GM18519 (cell line): ENCODE data around the gene HSF4.

Source experiments
- ATAC-seq: cut with Tn5 transposase; IDR thresholded peaks from one replicate; pipeline ENCODE4 v1.9.1; 2021; ENCODE audit warnings: mild to moderate bottlenecking, moderate library complexity; ENCODE audit not compliant: unreplicated experiment, low FRiP score

Gene HSF4

GRCh38 chr16:67149276-67150046 is 15.1 kb upstream of the HSF4 start:
- no peak for ATAC-seq

- no peak for ATAC-seq
Observed at GRCh38 chr16:67150047-67150832, 14.3 kb upstream of the HSF4 start.

GRCh38 chr16:67150833-67151396 is 13.6 kb upstream of the HSF4 start, which contains the start of gene B3GNT9:
B3GNT9 (minus strand) TSS chr16:67150998; CDS start chr16:67150485, 513 bp downstream.
- ATAC-seq = no peak

- no peak for ATAC-seq
Observed at GRCh38 chr16:67151431-67152097, 13.0 kb upstream of the HSF4 start.

GRCh38 chr16:67154578-67155294 is 9.8 kb upstream of the HSF4 start:
- no peak for ATAC-seq

GRCh38 chr16:67155295-67156142 is 9.0 kb upstream of the HSF4 start:
- no peak for ATAC-seq

GRCh38 chr16:67156143-67156844 is 8.3 kb upstream of the HSF4 start:
- no peak for ATAC-seq

GRCh38 chr16:67157106-67157748 is 7.3 kb upstream of the HSF4 start:
- ATAC-seq = no peak

GRCh38 chr16:67157892-67158635 is 6.5 kb upstream of the HSF4 start:
- no peak for ATAC-seq

GRCh38 chr16:67158637-67159600 is 5.6 kb upstream of the HSF4 start:
- no peak for ATAC-seq

GRCh38 chr16:67161595-67162058 is 2.9 kb upstream of the HSF4 start:
- ATAC-seq = no peak

GRCh38 chr16:67162506-67163163 is 1.9 kb upstream of the HSF4 start:
- no peak for ATAC-seq

- ATAC-seq = no peak
Observed at GRCh38 chr16:67163164-67163998, 1.2 kb upstream of the HSF4 start.

- no peak for ATAC-seq
Observed at GRCh38 chr16:67163999-67164558, 466 bp upstream of the HSF4 start.
